Endodermal cell (in vitro differentiated cells): ENCODE results near the gene SLIRP. TPM values are rescaled to one million over a fixed set of nuclear protein-coding genes. Genes with fewer than 3 reads are reported as not detected.

ENCODE experiments used
- DNase-seq: peaks from one replicate; pipeline ENCODE4 v3.0.0-alpha.2; 2017
- H3K27ac ChIP-seq: 2 replicates; pipeline ENCODE4 v1.5.1; 2013; ENCODE audit warnings: mild to moderate bottlenecking, low read depth, low read length, moderate library complexity
- H3K27me3 ChIP-seq: 2 replicates; pipeline ENCODE4 v1.6.1; 2013; ENCODE audit warnings: mild to moderate bottlenecking, low read length, moderate library complexity; ENCODE audit not compliant: insufficient read depth, control insufficient read depth, poor library complexity, severe bottlenecking
- H3K36me3 ChIP-seq: 2 replicates; pipeline ENCODE4 v1.7.0; 2013; ENCODE audit warnings: mild to moderate bottlenecking, low read length, moderate library complexity; ENCODE audit not compliant: control insufficient read depth, insufficient read depth
- H3K4me1 ChIP-seq: one replicate; pipeline ENCODE4 v1.7.0; 2013; ENCODE audit warnings: low read length; ENCODE audit not compliant: control insufficient read depth, insufficient read depth
- H3K4me3 ChIP-seq: 2 replicates; pipeline ENCODE4 v1.5.1; 2013; ENCODE audit warnings: mild to moderate bottlenecking, low read length, moderate library complexity
- H3K9ac ChIP-seq: 2 replicates; pipeline ENCODE4 v1.6.1; 2013; ENCODE audit warnings: mild to moderate bottlenecking, low read length, moderate library complexity; ENCODE audit not compliant: poor library complexity, severe bottlenecking; ENCODE audit errors: extremely low read depth
- H3K9me3 ChIP-seq: 2 replicates; pipeline ENCODE4 v1.6.1; 2013; ENCODE audit warnings: mild to moderate bottlenecking, low read length, moderate library complexity; ENCODE audit not compliant: control insufficient read depth
- H3K27ac Mint-ChIP-seq: 2 replicates; pipeline ENCODE4 v1.8.0; 2020; ENCODE audit warnings: mixed read lengths
- H3K27me3 Mint-ChIP-seq: 2 replicates; pipeline ENCODE4 v1.8.0; 2021; ENCODE audit warnings: mild to moderate bottlenecking, mixed read lengths; ENCODE audit not compliant: insufficient read depth
- H3K36me3 Mint-ChIP-seq: 2 replicates; pipeline ENCODE4 v1.8.0; 2020; ENCODE audit warnings: low read depth, mixed read lengths
- H3K4me1 Mint-ChIP-seq: 2 replicates; pipeline ENCODE4 v1.8.0; 2020; ENCODE audit warnings: mixed read lengths
- H3K4me3 Mint-ChIP-seq: 2 replicates; pipeline ENCODE4 v1.8.0; 2020; ENCODE audit warnings: mild to moderate bottlenecking, moderate library complexity, mixed read lengths
- H3K9me3 Mint-ChIP-seq: 2 replicates; pipeline ENCODE4 v1.8.0; 2020; ENCODE audit warnings: mild to moderate bottlenecking, mixed read lengths
- WGBS, 2 experiments: methylation state at CpG; one replicate each; pipeline versions ENCODE4 v1.1.5 to v1.1.7; 2013; ENCODE audit warnings: missing lambda C conversion rate in 2 of 2, mixed read lengths in 1 of 2; ENCODE audit not compliant: insufficient coverage in 1 of 2, insufficient read length in 1 of 2; 5-methylcytosine and 5-hydroxymethylcytosine counted together
- total RNA-seq, 2 donors: library from RNA; stranded (reverse); fragmentation: NEBNext Ultra II Directional in 1 of 2; extraction: Animal tissue kit (Norgen Biotek cat#: 25700) in 1 of 2; gene quantifications; 2 replicates in 1 of 2; 3 replicates in 1 of 2; pipeline ENCODE4 v1.2.1, GENCODE V29; 2021
- TF ChIP-seq, protein P1 (sequence below): fragments of 200-600 bp; sonication (generic); conservative IDR thresholded peaks from 2 replicates; pipeline ENCODE4 v1.5.0; 2021; ENCODE audit warnings: antibody characterized with exemption, mild to moderate bottlenecking

The SLIRP gene
- total RNA-seq, 2 donors from 2014 or later: 228 to 237 TPM

DNA sequence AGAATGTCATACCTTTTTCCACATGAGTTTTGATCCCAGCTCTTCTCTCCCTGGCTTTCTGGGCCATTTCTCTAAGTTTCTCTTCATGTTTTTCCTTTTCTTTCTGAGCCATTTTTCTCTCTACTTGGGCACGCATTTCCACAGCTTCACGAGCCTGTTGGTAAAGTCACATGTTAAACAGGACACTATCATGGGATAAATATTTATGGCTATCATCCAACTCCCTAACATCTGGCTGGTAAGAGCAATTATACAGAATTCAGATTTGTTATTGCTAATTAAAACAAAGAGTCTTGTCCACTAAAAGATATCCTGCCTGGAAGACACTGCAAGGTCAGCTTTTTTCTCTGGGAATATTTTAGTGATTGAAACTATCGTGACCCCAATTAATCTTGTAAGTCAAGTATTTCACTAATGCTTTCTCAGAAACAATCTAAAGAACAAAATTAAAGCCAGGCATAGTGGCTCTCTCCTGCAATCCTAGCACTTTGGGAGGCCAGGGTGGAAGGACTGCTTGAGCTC lies 23.1 kb downstream of the SLIRP start:
- H3K27me3 Mint-ChIP-seq: no peaks in the 10 kb centered on the region
- Histone ChIP-seq H3K4me3 (no peak overlapping the region), H3K27me3 (no peaks in the 10 kb centered on the region), H3K9me3 (no peaks in the 10 kb centered on the region), H3K9ac (no peak overlapping the region), H3K4me1 (no peaks in the 10 kb centered on the region), H3K36me3 (peaks cover 97% of the 10 kb centered on the region), H3K27ac (no peak overlapping the region)
- no peaks in the 10 kb centered on the region for H3K9me3 Mint-ChIP-seq
- no peak for DNase-seq
- H3K4me1 Mint-ChIP-seq: no peaks in the 10 kb centered on the region
- TF ChIP-seq, protein P1, sequence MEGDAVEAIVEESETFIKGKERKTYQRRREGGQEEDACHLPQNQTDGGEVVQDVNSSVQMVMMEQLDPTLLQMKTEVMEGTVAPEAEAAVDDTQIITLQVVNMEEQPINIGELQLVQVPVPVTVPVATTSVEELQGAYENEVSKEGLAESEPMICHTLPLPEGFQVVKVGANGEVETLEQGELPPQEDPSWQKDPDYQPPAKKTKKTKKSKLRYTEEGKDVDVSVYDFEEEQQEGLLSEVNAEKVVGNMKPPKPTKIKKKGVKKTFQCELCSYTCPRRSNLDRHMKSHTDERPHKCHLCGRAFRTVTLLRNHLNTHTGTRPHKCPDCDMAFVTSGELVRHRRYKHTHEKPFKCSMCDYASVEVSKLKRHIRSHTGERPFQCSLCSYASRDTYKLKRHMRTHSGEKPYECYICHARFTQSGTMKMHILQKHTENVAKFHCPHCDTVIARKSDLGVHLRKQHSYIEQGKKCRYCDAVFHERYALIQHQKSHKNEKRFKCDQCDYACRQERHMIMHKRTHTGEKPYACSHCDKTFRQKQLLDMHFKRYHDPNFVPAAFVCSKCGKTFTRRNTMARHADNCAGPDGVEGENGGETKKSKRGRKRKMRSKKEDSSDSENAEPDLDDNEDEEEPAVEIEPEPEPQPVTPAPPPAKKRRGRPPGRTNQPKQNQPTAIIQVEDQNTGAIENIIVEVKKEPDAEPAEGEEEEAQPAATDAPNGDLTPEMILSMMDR: no peak
- H3K27ac Mint-ChIP-seq: no peak overlapping the region
- 87% methylated on average over 3 of the region's 3 CpGs; no CpG with 5 or more reads in 1 of the 2 experiments for WGBS, 2 experiments
- H3K4me3 Mint-ChIP-seq: no peak overlapping the region
- peaks cover 67% of the 10 kb centered on the region for H3K36me3 Mint-ChIP-seq

DNA sequence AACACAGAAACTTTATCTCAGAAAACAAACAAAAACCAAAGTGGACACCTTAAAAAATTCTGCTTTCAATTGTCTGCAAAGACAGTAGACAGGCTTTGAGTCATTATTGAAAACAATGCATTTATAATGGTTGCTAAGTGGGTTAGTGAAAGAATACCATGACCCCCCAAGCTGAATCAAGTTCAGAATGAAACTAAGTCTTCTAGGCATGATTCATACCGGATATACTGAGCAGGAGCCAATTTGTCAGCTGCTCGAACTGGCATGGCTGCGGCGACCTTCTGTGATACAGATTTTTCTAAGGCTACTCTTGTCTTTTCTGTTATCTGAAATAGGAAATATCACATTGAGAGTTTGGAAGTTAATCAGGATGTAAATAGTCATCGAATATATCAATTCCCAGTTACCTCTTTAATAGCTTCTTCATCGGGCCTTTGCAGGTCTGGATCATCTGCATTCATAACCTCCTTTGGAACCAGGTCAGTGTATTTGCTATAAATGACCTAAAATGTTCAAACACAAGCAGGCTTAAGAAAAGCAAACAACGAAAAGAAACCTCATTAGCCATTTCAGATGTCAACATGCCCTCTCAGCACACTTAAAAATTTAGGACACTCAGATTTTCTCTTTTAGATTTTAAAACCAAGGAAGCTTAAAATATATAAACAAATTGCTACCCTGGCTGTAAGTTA lies 30.8 kb downstream of the SLIRP start:
- Mint-ChIP-seq H3K9me3 (no peaks in the 10 kb centered on the region), H3K4me1 (peaks cover 2% of the 10 kb centered on the region), H3K27me3 (no peaks in the 10 kb centered on the region), H3K36me3 (peaks cover 59% of the 10 kb centered on the region), H3K4me3 (no peak overlapping the region), H3K27ac (no peak overlapping the region)
- Histone ChIP-seq H3K27me3 (no peaks in the 10 kb centered on the region), H3K27ac (no peak overlapping the region), H3K4me1 (no peaks in the 10 kb centered on the region), H3K4me3 (no peak overlapping the region), H3K9me3 (no peaks in the 10 kb centered on the region), H3K9ac (no peak overlapping the region), H3K36me3 (peaks cover 57% of the 10 kb centered on the region)
- WGBS, 2 experiments: 91 to 95% methylated on average over 7 of the region's 7 CpGs
- TF ChIP-seq, protein P1: no peak
- no peak for DNase-seq

DNA sequence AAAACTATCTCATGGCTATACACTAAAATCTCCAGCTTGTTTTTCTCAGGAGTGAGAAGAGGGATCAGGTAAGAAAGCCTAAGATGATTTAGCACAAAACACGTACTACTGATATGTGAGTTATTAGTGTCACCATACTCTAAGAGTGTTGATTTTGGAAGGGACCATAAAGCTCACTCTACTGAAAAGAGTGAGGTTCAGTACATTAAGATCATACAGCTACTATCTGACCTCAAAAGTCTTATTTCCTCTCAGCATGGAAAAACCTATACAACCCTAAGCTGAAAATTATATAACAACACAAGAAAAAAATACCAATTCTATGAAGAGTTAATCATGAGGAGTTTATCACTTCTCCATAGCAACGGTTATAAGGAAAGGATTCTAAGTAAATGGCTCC lies 33.5 kb downstream of the SLIRP start:
- Mint-ChIP-seq H3K27ac (peak overlapping the region; percentile 64), H3K4me1 (peaks cover 2% of the 10 kb centered on the region), H3K9me3 (peaks cover 5% of the 10 kb centered on the region), H3K27me3 (no peaks in the 10 kb centered on the region), H3K36me3 (peaks cover 56% of the 10 kb centered on the region), H3K4me3 (no peak overlapping the region)
- 96 to 100% methylated on average over 2 of the region's 2 CpGs for WGBS, 2 experiments
- DNase-seq: no peak
- peaks cover 48% of the 10 kb centered on the region for H3K36me3 ChIP-seq
- H3K4me1 ChIP-seq: no peaks in the 10 kb centered on the region
- H3K4me3 ChIP-seq: no peak overlapping the region
- H3K27ac ChIP-seq: no peak overlapping the region
- peaks cover 5% of the 10 kb centered on the region for H3K9me3 ChIP-seq
- H3K9ac ChIP-seq: no peak overlapping the region
- TF ChIP-seq, protein P1: no peak
- no peaks in the 10 kb centered on the region for H3K27me3 ChIP-seq
